Esophagus (tissue), 2 donors: ENCODE results near the gene COX6B2. TPM values are rescaled to one million over a fixed set of nuclear protein-coding genes. Genes with fewer than 3 reads are reported as not detected.

Source experiments
- H3K27ac ChIP-seq, 2 donors: one replicate each; pipeline ENCODE4 v1.5.1; 2013; ENCODE audit warnings: low read depth in 2 of 2, mild to moderate bottlenecking in 2 of 2, inconsistent platforms in 1 of 2, low read length in 1 of 2, moderate library complexity in 1 of 2
- H3K27me3 ChIP-seq, 2 donors: one replicate each; pipeline ENCODE4 v1.6.1; 2013; ENCODE audit warnings: low read length in 2 of 2, control low read depth in 1 of 2, mild to moderate bottlenecking in 1 of 2; ENCODE audit not compliant: insufficient read depth in 2 of 2, control insufficient read depth in 1 of 2
- H3K36me3 ChIP-seq, 2 donors: one replicate each; pipeline ENCODE4 v1.6.1; 2013; ENCODE audit warnings: low read length in 1 of 2; ENCODE audit not compliant: control insufficient read depth in 2 of 2, insufficient read depth in 2 of 2
- H3K4me1 ChIP-seq, 2 donors: one replicate each; pipeline ENCODE4 v1.6.1; 2013; ENCODE audit warnings: low read length in 1 of 2; ENCODE audit not compliant: control insufficient read depth in 2 of 2, insufficient read depth in 2 of 2
- H3K4me3 ChIP-seq, 2 donors: one replicate each; pipeline ENCODE4 v1.5.1; 2013; ENCODE audit warnings: low read length in 2 of 2, mild to moderate bottlenecking in 2 of 2, low read depth in 1 of 2, moderate library complexity in 1 of 2
- H3K9me3 ChIP-seq, 2 donors: one replicate each; pipeline ENCODE4 v1.6.1; 2013; ENCODE audit warnings: mild to moderate bottlenecking in 2 of 2, low read depth in 1 of 2, low read length in 1 of 2, moderate library complexity in 1 of 2; ENCODE audit not compliant: control insufficient read depth in 2 of 2, insufficient read depth in 1 of 2
- WGBS, 2 donors: extraction: QIAGEN DNeasy Blood & Tissue Kit; methylation state at CpG; one replicate each; pipeline ENCODE4 v1.1.7; 2013; 5-methylcytosine and 5-hydroxymethylcytosine counted together
- polyA plus RNA-seq, 2 donors: library from polyadenylated mRNA; stranded (reverse); fragments of 200-250 nt; gene quantifications; one replicate each; pipeline ENCODE4 v1.2.3, GENCODE V29; 2013
- donor health status: healthy with polysubstance abuse.
- donor health status: Bipolar disorder and iron deficiency.

Gene COX6B2
- polyA plus RNA-seq, 2 donors = 0.48 to 0.53 TPM

- H3K27me3 ChIP-seq = no peaks in the 10 kb centered on the region
- H3K27ac ChIP-seq = no peak overlapping the region
- H3K4me3 ChIP-seq = no peak overlapping the region
- H3K4me1 ChIP-seq = peaks cover 0 to 4% of the 10 kb centered on the region in 2 donors
- H3K36me3 ChIP-seq = no peaks in the 10 kb centered on the region
- 87 to 92% methylated on average over 17 of the region's 17 CpGs for WGBS, 2 donors
- no peaks in the 10 kb centered on the region for H3K9me3 ChIP-seq
Measured at GRCh38 chr19:55305983-55306562, 48.4 kb downstream of the COX6B2 start.

GRCh38 chr19:55305491-55305890 lies 49.0 kb downstream of the COX6B2 start:
- 82 to 83% methylated on average over 9 of the region's 9 CpGs for WGBS, 2 donors
- peaks cover 0 to 4% of the 10 kb centered on the region in 2 donors for H3K4me1 ChIP-seq
- no peaks in the 10 kb centered on the region for H3K36me3 ChIP-seq

GRCh38 chr19:55304980-55305379 lies 49.5 kb downstream of the COX6B2 start:
- no peak overlapping the region for H3K4me3 ChIP-seq
- 73 to 80% methylated on average over 14 of the region's 14 CpGs for WGBS, 2 donors
- no peak overlapping the region for H3K27ac ChIP-seq
- peaks cover 0 to 4% of the 10 kb centered on the region in 2 donors for H3K4me1 ChIP-seq
- no peaks in the 10 kb centered on the region for H3K27me3 ChIP-seq
- H3K36me3 ChIP-seq = no peaks in the 10 kb centered on the region
- no peaks in the 10 kb centered on the region for H3K9me3 ChIP-seq

More at GRCh38 chr19:55305491-55305890, 49.0 kb downstream of the COX6B2 start:
- Histone ChIP-seq H3K27me3 (no peaks in the 10 kb centered on the region), H3K4me3 (no peak overlapping the region), H3K27ac (no peak overlapping the region), H3K9me3 (no peaks in the 10 kb centered on the region)

GRCh38 chr19:55304279-55304978 lies 50.1 kb downstream of the COX6B2 start:
- no peak overlapping the region for H3K4me3 ChIP-seq
- H3K27me3 ChIP-seq = no peaks in the 10 kb centered on the region
- no peaks in the 10 kb centered on the region for H3K36me3 ChIP-seq
- WGBS, 2 donors = 87 to 91% methylated on average over 39 of the region's 39 CpGs
- peaks cover 0 to 4% of the 10 kb centered on the region in 2 donors for H3K4me1 ChIP-seq
- no peaks in the 10 kb centered on the region for H3K9me3 ChIP-seq
- no peak overlapping the region for H3K27ac ChIP-seq

GRCh38 chr19:55303477-55303876 lies 51.0 kb downstream of the COX6B2 start:
- H3K27ac ChIP-seq = no peak overlapping the region
- no peaks in the 10 kb centered on the region for H3K27me3 ChIP-seq
- H3K4me1 ChIP-seq = peaks cover 0 to 4% of the 10 kb centered on the region in 2 donors
- no peak overlapping the region for H3K4me3 ChIP-seq
- 94 to 95% methylated on average over 11 of the region's 11 CpGs for WGBS, 2 donors
- H3K36me3 ChIP-seq = no peaks in the 10 kb centered on the region
- H3K9me3 ChIP-seq = no peaks in the 10 kb centered on the region

- Histone ChIP-seq H3K27ac (no peak overlapping the region), H3K4me1 (peaks cover 0 to 4% of the 10 kb centered on the region in 2 donors), H3K9me3 (no peaks in the 10 kb centered on the region), H3K36me3 (no peaks in the 10 kb centered on the region), H3K4me3 (no peak overlapping the region), H3K27me3 (no peaks in the 10 kb centered on the region)
- WGBS, 2 donors = 74 to 75% methylated on average over 12 of the region's 12 CpGs
Measured at GRCh38 chr19:55302318-55302703, 52.2 kb downstream of the COX6B2 start.

GRCh38 chr19:55301459-55302317 lies 52.8 kb downstream of the COX6B2 start:
- 13 to 15% methylated on average over 42 of the region's 42 CpGs for WGBS, 2 donors
- no peaks in the 10 kb centered on the region for H3K27me3 ChIP-seq
- H3K4me1 ChIP-seq = peaks cover 0 to 4% of the 10 kb centered on the region in 2 donors
- H3K4me3 ChIP-seq = no peak overlapping the region
- H3K9me3 ChIP-seq = no peaks in the 10 kb centered on the region
- H3K27ac ChIP-seq = no peak overlapping the region
- H3K36me3 ChIP-seq = no peaks in the 10 kb centered on the region

GRCh38 chr19:55300886-55301458 lies 53.5 kb downstream of the COX6B2 start:
- Histone ChIP-seq H3K27ac (no peak overlapping the region), H3K4me3 (no peak overlapping the region), H3K9me3 (no peaks in the 10 kb centered on the region), H3K27me3 (no peaks in the 10 kb centered on the region), H3K4me1 (peaks cover 0 to 4% of the 10 kb centered on the region in 2 donors), H3K36me3 (no peaks in the 10 kb centered on the region)
- 71 to 72% methylated on average over 15 of the region's 15 CpGs for WGBS, 2 donors

- Histone ChIP-seq H3K27ac (no peak overlapping the region), H3K4me3 (no peak overlapping the region), H3K4me1 (peaks cover 0 to 4% of the 10 kb centered on the region in 2 donors), H3K9me3 (no peaks in the 10 kb centered on the region), H3K36me3 (no peaks in the 10 kb centered on the region), H3K27me3 (no peaks in the 10 kb centered on the region)
- WGBS, 2 donors = 87 to 90% methylated on average over 10 of the region's 10 CpGs
Measured at GRCh38 chr19:55299991-55300390, 54.5 kb downstream of the COX6B2 start.
